Colonic mucosa (tissue), 4 donors: ENCODE results near the gene SYCP2. TPM values are rescaled to one million over a fixed set of nuclear protein-coding genes. Genes with fewer than 3 reads are reported as not detected.
"Not testable (repeated sequence)": the region's sequence is repeated elsewhere in the genome, so short reads cannot be mapped to it uniquely, and the experiment has no call there.

ENCODE experiments used
- DNase-seq: peaks from one replicate; pipeline ENCODE4 v3.0.0-alpha.2; 2020
- H3K27ac ChIP-seq: fragments of 200-600 bp; one replicate; pipeline ENCODE4 v1.8.0; 2021
- H3K27me3 ChIP-seq: fragments of 200-600 bp; one replicate; pipeline ENCODE4 v1.8.0; 2021
- H3K36me3 ChIP-seq: fragments of 200-600 bp; one replicate; pipeline ENCODE4 v1.8.0; 2021
- H3K4me1 ChIP-seq: fragments of 200-600 bp; one replicate; pipeline ENCODE4 v1.8.0; 2021; ENCODE audit warnings: mild to moderate bottlenecking
- H3K4me3 ChIP-seq: fragments of 200-600 bp; one replicate; pipeline ENCODE4 v1.8.0; 2021
- H3K9ac ChIP-seq, 2 donors: one replicate each; pipeline ENCODE4 v1.7.0; 2013; ENCODE audit warnings: control low read depth in 2 of 2, low read depth in 2 of 2, low read length in 2 of 2
- H3K9me3 ChIP-seq: fragments of 200-600 bp; one replicate; pipeline ENCODE4 v1.8.0; 2021
- intact Hi-C: fragments of 100-400 bp; cut with DNase I; formaldehyde crosslinking; loops from one replicate; pipeline ENCODE4 v1.14.1; 2022
- total RNA-seq, 2 donors: library from RNA; stranded (reverse); fragmentation: NEBNext Ultra II Directional in 1 of 2; extraction: Animal tissue kit (Norgen Biotek cat#: 25700) in 1 of 2; gene quantifications; one replicate each; pipeline ENCODE4 v1.2.1, GENCODE V29; 2021
- TF ChIP-seq, protein P1 (sequence below): fragments of 200-600 bp; IDR thresholded peaks from one replicate; pipeline ENCODE4 v1.8.0; 2022; ENCODE audit warnings: antibody characterized with exemption, mild to moderate bottlenecking
- donor health status: healthy.
- donor health status: DM: no; HTN: no; CAD: no.
- donor health status: DM: no; HTN: no; CAD: no.

Gene SYCP2
- total RNA-seq, 2 donors from 2014 or later, result 0.74 to 1.1 TPM

DNA sequence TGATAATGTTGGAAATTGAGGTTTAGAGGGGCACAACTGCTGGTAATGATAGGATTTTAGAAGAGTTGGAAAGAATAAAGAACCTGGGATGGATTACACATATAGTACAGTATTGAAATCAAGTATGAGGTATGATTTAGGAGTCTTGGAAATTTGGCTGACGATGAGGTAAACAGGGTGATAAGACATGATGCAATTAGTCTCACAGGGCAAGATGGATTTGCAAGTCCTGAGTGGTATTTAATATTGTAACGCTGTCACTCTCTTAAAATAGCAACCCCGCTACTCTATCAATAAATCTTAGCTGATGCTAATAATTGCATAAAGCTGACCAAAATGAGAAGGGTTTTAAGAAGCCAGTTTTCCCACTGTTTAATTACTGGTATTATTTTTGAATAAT is 70.4 kb downstream of the SYCP2 start:
- TF ChIP-seq, protein P1, sequence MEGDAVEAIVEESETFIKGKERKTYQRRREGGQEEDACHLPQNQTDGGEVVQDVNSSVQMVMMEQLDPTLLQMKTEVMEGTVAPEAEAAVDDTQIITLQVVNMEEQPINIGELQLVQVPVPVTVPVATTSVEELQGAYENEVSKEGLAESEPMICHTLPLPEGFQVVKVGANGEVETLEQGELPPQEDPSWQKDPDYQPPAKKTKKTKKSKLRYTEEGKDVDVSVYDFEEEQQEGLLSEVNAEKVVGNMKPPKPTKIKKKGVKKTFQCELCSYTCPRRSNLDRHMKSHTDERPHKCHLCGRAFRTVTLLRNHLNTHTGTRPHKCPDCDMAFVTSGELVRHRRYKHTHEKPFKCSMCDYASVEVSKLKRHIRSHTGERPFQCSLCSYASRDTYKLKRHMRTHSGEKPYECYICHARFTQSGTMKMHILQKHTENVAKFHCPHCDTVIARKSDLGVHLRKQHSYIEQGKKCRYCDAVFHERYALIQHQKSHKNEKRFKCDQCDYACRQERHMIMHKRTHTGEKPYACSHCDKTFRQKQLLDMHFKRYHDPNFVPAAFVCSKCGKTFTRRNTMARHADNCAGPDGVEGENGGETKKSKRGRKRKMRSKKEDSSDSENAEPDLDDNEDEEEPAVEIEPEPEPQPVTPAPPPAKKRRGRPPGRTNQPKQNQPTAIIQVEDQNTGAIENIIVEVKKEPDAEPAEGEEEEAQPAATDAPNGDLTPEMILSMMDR, result no peak

GRCh38 chr20:59861401-59861800 is 72.0 kb downstream of the SYCP2 start:
- Histone ChIP-seq H3K9ac (no peak overlapping the region), H3K4me3 (no peak overlapping the region), H3K27ac (no peak overlapping the region), H3K9me3 (no peaks in the 10 kb centered on the region), H3K4me1 (no peaks in the 10 kb centered on the region), H3K36me3 (no peaks in the 10 kb centered on the region), H3K27me3 (no peaks in the 10 kb centered on the region)
- no peak for DNase-seq
- intact Hi-C loops, result no loop called here
- TF ChIP-seq, protein P1, result no peak

More for the DNA sequence above, 70.4 kb downstream of the SYCP2 start:
- intact Hi-C loops, result no loop called here
- no peaks in the 10 kb centered on the region for H3K9me3 ChIP-seq
- no peak overlapping the region for H3K4me3 ChIP-seq
- no peak for DNase-seq
- H3K27ac ChIP-seq, result no peak overlapping the region
- no peak overlapping the region for H3K9ac ChIP-seq
- H3K4me1 ChIP-seq, result no peaks in the 10 kb centered on the region
- H3K36me3 ChIP-seq, result no peaks in the 10 kb centered on the region
- no peaks in the 10 kb centered on the region for H3K27me3 ChIP-seq

- Histone ChIP-seq H3K27ac (no peak overlapping the region), H3K9me3 (no peaks in the 10 kb centered on the region), H3K9ac (no peak overlapping the region), H3K4me1 (no peaks in the 10 kb centered on the region), H3K36me3 (no peaks in the 10 kb centered on the region), H3K4me3 (no peak overlapping the region), H3K27me3 (no peaks in the 10 kb centered on the region)
- TF ChIP-seq, protein P1, result no peak
- DNase-seq, result no peak
- intact Hi-C loops, result no loop called here
Measured at GRCh38 chr20:59858425-59858824, 75.0 kb downstream of the SYCP2 start.

- DNase-seq, result no peak
- TF ChIP-seq, protein P1, result no peak
- intact Hi-C loops, result no loop called here
- no peaks in the 10 kb centered on the region for H3K9me3 ChIP-seq
- H3K9ac ChIP-seq, result no peak overlapping the region
- H3K36me3 ChIP-seq, result no peaks in the 10 kb centered on the region
- H3K4me3 ChIP-seq, result no peak overlapping the region
- no peaks in the 10 kb centered on the region for H3K27me3 ChIP-seq
- H3K4me1 ChIP-seq, result no peaks in the 10 kb centered on the region
- H3K27ac ChIP-seq, result no peak overlapping the region
Measured at GRCh38 chr20:59857966-59858365, 75.5 kb downstream of the SYCP2 start.

GRCh38 chr20:59856941-59857340 is 76.5 kb downstream of the SYCP2 start:
- DNase-seq, H3K27ac ChIP-seq, H3K36me3 ChIP-seq, H3K9ac ChIP-seq, H3K9me3 ChIP-seq, H3K4me3 ChIP-seq, intact Hi-C loops, H3K4me1 ChIP-seq, H3K27me3 ChIP-seq: not testable (repeated sequence)

DNA sequence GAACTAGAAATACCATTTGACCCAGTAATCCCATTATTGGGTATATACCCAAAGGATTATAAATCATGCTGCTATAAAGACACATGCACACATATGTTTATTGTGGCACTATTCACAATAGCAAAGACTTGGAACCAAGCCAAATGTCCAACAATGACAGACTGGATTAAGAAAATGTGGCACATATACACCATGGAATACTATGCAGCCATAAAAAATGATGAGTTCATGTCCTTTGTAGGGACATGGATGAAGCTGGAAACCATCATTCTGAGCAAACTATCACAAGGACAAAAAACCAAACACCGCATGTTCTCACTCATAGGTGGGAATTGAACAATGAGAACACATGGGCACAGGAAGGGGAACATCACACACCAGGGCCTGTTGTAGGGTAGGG is 76.9 kb downstream of the SYCP2 start:
- H3K4me1 ChIP-seq, DNase-seq, H3K27me3 ChIP-seq, H3K27ac ChIP-seq, intact Hi-C loops, H3K9ac ChIP-seq, H3K36me3 ChIP-seq, H3K9me3 ChIP-seq, H3K4me3 ChIP-seq: not testable (repeated sequence)
